Liver (tissue), 9 donors: ENCODE results near the gene CREM. TPM values are rescaled to one million over a fixed set of nuclear protein-coding genes. Genes with fewer than 3 reads are reported as not detected.

ENCODE experiments used
- DNase-seq: peaks from one replicate; pipeline ENCODE4 v3.0.0-alpha.2; 2017; ENCODE audit warnings: low spot score
- H3K27ac ChIP-seq, 2 donors: one replicate each; pipeline ENCODE4 v1.7.0; 2013; ENCODE audit warnings: inconsistent platforms in 2 of 2, low read length in 2 of 2, control low read depth in 1 of 2, low read depth in 1 of 2, mild to moderate bottlenecking in 1 of 2
- H3K27me3 ChIP-seq, 4 donors: one replicate each; pipeline versions ENCODE4 v1.6.1 to v1.7.0; 2013; ENCODE audit warnings: low read length in 3 of 4, inconsistent platforms in 1 of 4, mild to moderate bottlenecking in 1 of 4, moderate library complexity in 1 of 4; ENCODE audit not compliant: control insufficient read depth in 4 of 4, insufficient read depth in 4 of 4
- H3K36me3 ChIP-seq, 4 donors: one replicate each; pipeline versions ENCODE4 v1.6.1 to v1.7.0; 2013; ENCODE audit warnings: low read length in 3 of 4, mild to moderate bottlenecking in 3 of 4, low read depth in 1 of 4, moderate library complexity in 1 of 4; ENCODE audit not compliant: control insufficient read depth in 4 of 4, insufficient read depth in 3 of 4
- H3K4me1 ChIP-seq, 4 donors: one replicate each; pipeline versions ENCODE4 v1.6.1 to v1.7.0; 2013; ENCODE audit warnings: low read length in 3 of 4, mild to moderate bottlenecking in 3 of 4, moderate library complexity in 1 of 4; ENCODE audit not compliant: control insufficient read depth in 4 of 4, insufficient read depth in 4 of 4
- H3K4me3 ChIP-seq, 3 donors: one replicate each; pipeline versions ENCODE4 v1.6.1 to v1.7.0; 2013; ENCODE audit warnings: low read length in 3 of 3, control low read depth in 1 of 3, low read depth in 1 of 3, mild to moderate bottlenecking in 1 of 3
- H3K9ac ChIP-seq, 2 donors: one replicate each; pipeline ENCODE4 v1.7.0; 2013; ENCODE audit warnings: low read length in 2 of 2, mild to moderate bottlenecking in 2 of 2, moderate library complexity in 2 of 2, control low read depth in 1 of 2, low read depth in 1 of 2
- H3K9me3 ChIP-seq, 4 donors: one replicate each; pipeline versions ENCODE4 v1.6.1 to v1.7.0; 2013; ENCODE audit warnings: low read length in 3 of 4; ENCODE audit not compliant: control insufficient read depth in 4 of 4
- ATF3 ChIP-seq: IDR thresholded peaks from 2 replicates; pipeline ENCODE4 v1.6.1; 2016; ENCODE audit warnings: antibody characterized with exemption
- EGR1 ChIP-seq, 2 donors: IDR thresholded peaks; 2 replicates each; pipeline ENCODE4 v1.6.1; 2016 to 2018; ENCODE audit warnings: antibody characterized with exemption in 2 of 2, low read depth in 2 of 2
- FOXA1 ChIP-seq: IDR thresholded peaks from 2 replicates; pipeline ENCODE4 v1.6.1; 2016; ENCODE audit warnings: antibody characterized with exemption
- FOXA2 ChIP-seq: IDR thresholded peaks from 2 replicates; pipeline ENCODE4 v1.6.1; 2016; ENCODE audit warnings: antibody characterized with exemption
- GABPA ChIP-seq, 2 donors: IDR thresholded peaks in 1 of 2; conservative IDR thresholded peaks in 1 of 2; 2 replicates each; pipeline ENCODE4 v1.6.1; 2016; ENCODE audit warnings: antibody characterized with exemption in 2 of 2, mild to moderate bottlenecking in 1 of 2, moderate library complexity in 1 of 2
- HNF4A ChIP-seq, 2 donors: conservative IDR thresholded peaks; 2 replicates each; pipeline ENCODE4 v1.6.1; 2016; ENCODE audit warnings: antibody characterized with exemption in 2 of 2, mild to moderate bottlenecking in 2 of 2
- HNF4G ChIP-seq: IDR thresholded peaks from 2 replicates; pipeline ENCODE4 v1.6.1; 2016; ENCODE audit warnings: antibody characterized with exemption
- JUND ChIP-seq, 2 donors: IDR thresholded peaks; 2 replicates each; pipeline ENCODE4 v1.6.1; 2016; ENCODE audit warnings: antibody characterized with exemption in 2 of 2
- MAX ChIP-seq: IDR thresholded peaks from 2 replicates; pipeline ENCODE4 v1.6.1; 2016; ENCODE audit warnings: antibody characterized with exemption
- NR2F2 ChIP-seq: IDR thresholded peaks from 2 replicates; pipeline ENCODE4 v1.6.1; 2016; ENCODE audit warnings: antibody characterized with exemption
- RAD21 ChIP-seq, 2 donors: IDR thresholded peaks; 2 replicates each; pipeline ENCODE4 v1.6.1; 2016; ENCODE audit warnings: antibody characterized with exemption in 2 of 2, mild to moderate bottlenecking in 2 of 2
- RXRA ChIP-seq, 2 donors: IDR thresholded peaks; 2 replicates each; pipeline ENCODE4 v1.6.1; 2017 to 2018; ENCODE audit warnings: antibody characterized with exemption in 2 of 2, mild to moderate bottlenecking in 1 of 2
- SP1 ChIP-seq: IDR thresholded peaks from 2 replicates; pipeline ENCODE4 v1.6.1; 2018; ENCODE audit warnings: antibody characterized with exemption, mild to moderate bottlenecking
- TAF1 ChIP-seq: conservative IDR thresholded peaks from 2 replicates; pipeline ENCODE4 v1.6.1; 2016; ENCODE audit warnings: antibody characterized with exemption, mild to moderate bottlenecking
- YY1 ChIP-seq: IDR thresholded peaks from 2 replicates; pipeline ENCODE4 v1.6.1; 2016; ENCODE audit warnings: antibody characterized with exemption, mild to moderate bottlenecking
- ZBTB33 ChIP-seq: IDR thresholded peaks from 2 replicates; pipeline ENCODE4 v1.6.1; 2016; ENCODE audit warnings: antibody characterized with exemption
- WGBS: extraction: QIAGEN DNeasy Blood & Tissue Kit; methylation state at CpG from one replicate; pipeline ENCODE4 v1.1.7; 2013; 5-methylcytosine and 5-hydroxymethylcytosine counted together
- polyA plus RNA-seq, 2 donors: library from polyadenylated mRNA; stranded (reverse) in 1 of 2; unstranded in 1 of 2; fragments of 200-250 nt in 1 of 2; fragments of >200 nt in 1 of 2; fragmentation: Nextera tagmentation in 1 of 2; extraction: Ambion mirVana in 1 of 2; gene quantifications; one replicate each; pipeline versions ENCODE4 v1.2.1 to v1.2.3, GENCODE V29; 2013 to 2015
- total RNA-seq, 2 donors: library from RNA; depleted of rRNA; stranded (reverse); fragments of >200 nt; gene quantifications; one replicate each; pipeline ENCODE4 v1.2.3, GENCODE V29; 2014
- TF ChIP-seq, protein P1 (sequence below): fragments of 150-350 bp; IDR thresholded peaks from 2 replicates; pipeline ENCODE4 v1.5.1; 2017; ENCODE audit warnings: improper control_type of control experiment, low read depth, low read length; ENCODE audit not compliant: missing input control
- TF ChIP-seq, protein P2 (sequence below): IDR thresholded peaks from 2 replicates; pipeline ENCODE4 v1.6.1; 2016; ENCODE audit warnings: antibody characterized with exemption, mild to moderate bottlenecking
- donor health status: healthy.
- donor health status: healthy.
- donor health status: healthy.
- donor health status: healthy.
- donor health status: healthy.

Gene CREM
- total and polyA plus RNA-seq, 4 donors, result 14.8 to 25.5 (median 22.2) TPM

DNA sequence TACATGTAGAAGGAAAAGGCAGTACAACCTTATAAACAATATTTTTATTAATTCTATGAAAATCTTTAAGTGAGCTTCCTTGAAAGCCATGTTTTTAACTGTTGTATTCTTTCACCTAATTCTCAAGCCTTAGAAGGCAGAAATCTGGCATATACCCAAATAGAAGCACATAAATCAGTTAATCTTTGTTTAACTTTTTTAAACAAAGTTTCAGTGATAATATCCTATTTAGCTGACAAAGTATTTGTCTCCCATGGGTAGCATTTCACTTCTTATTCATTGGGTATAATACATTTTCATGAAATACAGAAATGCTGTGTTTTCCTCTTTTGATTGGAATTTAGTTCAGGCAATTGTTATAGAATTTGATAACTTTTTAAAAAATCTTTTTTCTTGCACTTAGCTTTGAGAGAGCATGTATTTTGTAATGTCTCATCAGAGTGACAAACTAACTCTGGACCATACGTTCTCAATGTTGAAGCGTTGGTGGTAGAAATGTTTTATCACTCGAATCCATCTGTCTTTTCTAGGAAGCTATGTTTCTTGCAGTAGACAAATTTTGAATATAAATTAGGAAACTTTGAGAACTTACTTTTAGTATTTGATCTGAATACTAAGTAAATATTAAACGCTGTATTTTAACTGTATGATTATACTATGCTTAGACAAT is 78.1 kb downstream of the CREM start (continued):
- no peak for TF ChIP-seq ZBTB33

GRCh38 chr10:35206274-35206673 is 79.6 kb downstream of the CREM start:
- no peak for DNase-seq
- Histone ChIP-seq H3K36me3 (no peaks in the 10 kb centered on the region), H3K9ac (no peak overlapping the region), H3K9me3 (no peaks in the 10 kb centered on the region), H3K4me1 (peaks cover 2 to 21% (median 11%) of the 10 kb centered on the region in 4 donors), H3K27ac (no peak overlapping the region), H3K4me3 (no peak overlapping the region), H3K27me3 (no peaks in the 10 kb centered on the region)
- WGBS, result 90% methylated on average over 3 of the region's 3 CpGs
- TF ChIP-seq ATF3 (no peak), FOXA2 (no peak), RXRA (IDR thresholded peaks at IDR 0.05) (no peak), RAD21 (IDR thresholded peaks at IDR 0.05) (no peak), ZBTB33 (no peak), JUND (IDR thresholded peaks at IDR 0.05) (no peak), FOXA1 (no peak), MAX (no peak), TAF1 (no peak), GABPA (IDR thresholded peaks at IDR 0.05 in 1 of 2, conservative IDR thresholded peaks at IDR 0.05 in 1 of 2) (no peak), SP1 (no peak), HNF4G (no peak), EGR1 (IDR thresholded peaks at IDR 0.05; ENCODE audit: low read depth in 2 of 2) (no peak), HNF4A (conservative IDR thresholded peaks at IDR 0.05) (no peak), NR2F2 (no peak), YY1 (no peak)
- TF ChIP-seq, protein P1, sequence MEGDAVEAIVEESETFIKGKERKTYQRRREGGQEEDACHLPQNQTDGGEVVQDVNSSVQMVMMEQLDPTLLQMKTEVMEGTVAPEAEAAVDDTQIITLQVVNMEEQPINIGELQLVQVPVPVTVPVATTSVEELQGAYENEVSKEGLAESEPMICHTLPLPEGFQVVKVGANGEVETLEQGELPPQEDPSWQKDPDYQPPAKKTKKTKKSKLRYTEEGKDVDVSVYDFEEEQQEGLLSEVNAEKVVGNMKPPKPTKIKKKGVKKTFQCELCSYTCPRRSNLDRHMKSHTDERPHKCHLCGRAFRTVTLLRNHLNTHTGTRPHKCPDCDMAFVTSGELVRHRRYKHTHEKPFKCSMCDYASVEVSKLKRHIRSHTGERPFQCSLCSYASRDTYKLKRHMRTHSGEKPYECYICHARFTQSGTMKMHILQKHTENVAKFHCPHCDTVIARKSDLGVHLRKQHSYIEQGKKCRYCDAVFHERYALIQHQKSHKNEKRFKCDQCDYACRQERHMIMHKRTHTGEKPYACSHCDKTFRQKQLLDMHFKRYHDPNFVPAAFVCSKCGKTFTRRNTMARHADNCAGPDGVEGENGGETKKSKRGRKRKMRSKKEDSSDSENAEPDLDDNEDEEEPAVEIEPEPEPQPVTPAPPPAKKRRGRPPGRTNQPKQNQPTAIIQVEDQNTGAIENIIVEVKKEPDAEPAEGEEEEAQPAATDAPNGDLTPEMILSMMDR, result no peak
- TF ChIP-seq, protein P2, sequence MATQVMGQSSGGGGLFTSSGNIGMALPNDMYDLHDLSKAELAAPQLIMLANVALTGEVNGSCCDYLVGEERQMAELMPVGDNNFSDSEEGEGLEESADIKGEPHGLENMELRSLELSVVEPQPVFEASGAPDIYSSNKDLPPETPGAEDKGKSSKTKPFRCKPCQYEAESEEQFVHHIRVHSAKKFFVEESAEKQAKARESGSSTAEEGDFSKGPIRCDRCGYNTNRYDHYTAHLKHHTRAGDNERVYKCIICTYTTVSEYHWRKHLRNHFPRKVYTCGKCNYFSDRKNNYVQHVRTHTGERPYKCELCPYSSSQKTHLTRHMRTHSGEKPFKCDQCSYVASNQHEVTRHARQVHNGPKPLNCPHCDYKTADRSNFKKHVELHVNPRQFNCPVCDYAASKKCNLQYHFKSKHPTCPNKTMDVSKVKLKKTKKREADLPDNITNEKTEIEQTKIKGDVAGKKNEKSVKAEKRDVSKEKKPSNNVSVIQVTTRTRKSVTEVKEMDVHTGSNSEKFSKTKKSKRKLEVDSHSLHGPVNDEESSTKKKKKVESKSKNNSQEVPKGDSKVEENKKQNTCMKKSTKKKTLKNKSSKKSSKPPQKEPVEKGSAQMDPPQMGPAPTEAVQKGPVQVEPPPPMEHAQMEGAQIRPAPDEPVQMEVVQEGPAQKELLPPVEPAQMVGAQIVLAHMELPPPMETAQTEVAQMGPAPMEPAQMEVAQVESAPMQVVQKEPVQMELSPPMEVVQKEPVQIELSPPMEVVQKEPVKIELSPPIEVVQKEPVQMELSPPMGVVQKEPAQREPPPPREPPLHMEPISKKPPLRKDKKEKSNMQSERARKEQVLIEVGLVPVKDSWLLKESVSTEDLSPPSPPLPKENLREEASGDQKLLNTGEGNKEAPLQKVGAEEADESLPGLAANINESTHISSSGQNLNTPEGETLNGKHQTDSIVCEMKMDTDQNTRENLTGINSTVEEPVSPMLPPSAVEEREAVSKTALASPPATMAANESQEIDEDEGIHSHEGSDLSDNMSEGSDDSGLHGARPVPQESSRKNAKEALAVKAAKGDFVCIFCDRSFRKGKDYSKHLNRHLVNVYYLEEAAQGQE, result no peak
